Tibial nerve (tissue), 4 donors: ENCODE results near the gene NFATC2. TPM values are rescaled to one million over a fixed set of nuclear protein-coding genes. Genes with fewer than 3 reads are reported as not detected.

Experiments
- DNase-seq, 2 donors: peaks; one replicate each; pipeline ENCODE4 v3.0.0-alpha.2; 2019; ENCODE audit warnings: low spot score in 2 of 2
- H3K27ac ChIP-seq, 4 donors: fragments of 200-600 bp; sonication (generic) in 3 of 4; one replicate each; pipeline ENCODE4 v1.5.1; 2017 to 2019; ENCODE audit warnings: mild to moderate bottlenecking in 1 of 4
- H3K27me3 ChIP-seq, 2 donors: fragments of 200-600 bp; sonication (generic) in 1 of 2; one replicate each; pipeline versions ENCODE4 v1.5.1 to v1.6.0; 2017 to 2019
- H3K36me3 ChIP-seq, 3 donors: fragments of 200-600 bp; sonication (generic); one replicate each; pipeline ENCODE4 v1.5.1; 2018 to 2019
- H3K4me1 ChIP-seq, 4 donors: fragments of 200-600 bp; sonication (generic) in 3 of 4; one replicate each; pipeline ENCODE4 v1.5.1; 2017 to 2019
- H3K4me3 ChIP-seq, 4 donors: fragments of 200-600 bp; sonication (generic) in 3 of 4; one replicate each; pipeline ENCODE4 v1.5.1; 2017 to 2019; ENCODE audit warnings: mild to moderate bottlenecking in 1 of 4, moderate library complexity in 1 of 4
- H3K9me3 ChIP-seq, 4 donors: fragments of 200-600 bp; sonication (generic) in 3 of 4; one replicate each; pipeline ENCODE4 v1.5.1; 2017 to 2019
- EP300 ChIP-seq, 2 donors: sonication (generic); formaldehyde crosslinking; IDR thresholded peaks; one replicate each; pipeline ENCODE4 v1.6.1; 2017; ENCODE audit warnings: antibody characterized with exemption in 2 of 2, mild to moderate bottlenecking in 1 of 2
- POLR2A ChIP-seq, 2 donors: fragments of 450-650 bp; IDR thresholded peaks; one replicate each; pipeline ENCODE4 v1.6.1; 2017; ENCODE audit warnings: antibody characterized with exemption in 2 of 2, mild to moderate bottlenecking in 2 of 2, moderate library complexity in 2 of 2
- WGBS, 2 donors: methylation state at CpG; one replicate each; pipeline ENCODE4 v1.1.5; 2018; 5-methylcytosine and 5-hydroxymethylcytosine counted together
- total RNA-seq, 4 donors: library from RNA; depleted of rRNA; stranded (reverse); fragments of >200 nt; gene quantifications; one replicate each; pipeline ENCODE4 v1.1.0, GENCODE V29; 2016
- TF ChIP-seq, protein P1 (sequence below), 5 experiments: fragments of 200-600 bp in 3 of 5; fragments of 450-650 bp in 2 of 5; sonication (generic) in 3 of 5; IDR thresholded peaks; one replicate each; pipeline ENCODE4 v1.5.1; 2016 to 2019; ENCODE audit warnings: antibody characterized with exemption in 5 of 5, mild to moderate bottlenecking in 3 of 5, moderate library complexity in 2 of 5

NFATC2 gene
- total RNA-seq, 4 donors from 2014 or later = 6.0 to 11.5 (median 7.7) TPM

DNA sequence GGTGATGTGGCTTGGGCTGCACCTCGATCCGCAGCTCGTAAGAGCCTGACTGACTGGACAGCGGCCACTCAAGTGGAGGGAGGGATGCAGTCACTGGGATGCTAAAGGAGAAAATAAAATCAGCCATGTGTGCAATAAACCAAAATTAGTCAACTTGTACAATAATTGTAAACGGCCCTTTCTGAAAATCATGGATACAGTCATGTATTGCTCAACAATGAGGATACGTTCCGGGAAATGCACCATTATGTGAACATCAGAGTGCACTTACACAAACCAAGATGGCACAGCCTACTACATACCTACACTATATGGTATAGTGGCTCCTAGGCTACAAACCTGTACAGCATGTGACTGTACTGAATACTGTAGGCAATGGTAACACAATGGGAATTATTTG lies 25.7 kb downstream of the NFATC2 start:
- no peak overlapping the region for H3K27ac ChIP-seq
- H3K9me3 ChIP-seq = no peaks in the 10 kb centered on the region
- H3K36me3 ChIP-seq = peaks cover 0 to 34% (median 0%) of the 10 kb centered on the region in 3 donors
- no peaks in the 10 kb centered on the region for H3K4me1 ChIP-seq
- no peak for DNase-seq
- 95 to 98% methylated on average over 7 of the region's 7 CpGs for WGBS, 2 donors
- no peak for TF ChIP-seq EP300 (IDR thresholded peaks at IDR 0.05)
- no peak overlapping the region for H3K4me3 ChIP-seq
- no peaks in the 10 kb centered on the region for H3K27me3 ChIP-seq

DNA sequence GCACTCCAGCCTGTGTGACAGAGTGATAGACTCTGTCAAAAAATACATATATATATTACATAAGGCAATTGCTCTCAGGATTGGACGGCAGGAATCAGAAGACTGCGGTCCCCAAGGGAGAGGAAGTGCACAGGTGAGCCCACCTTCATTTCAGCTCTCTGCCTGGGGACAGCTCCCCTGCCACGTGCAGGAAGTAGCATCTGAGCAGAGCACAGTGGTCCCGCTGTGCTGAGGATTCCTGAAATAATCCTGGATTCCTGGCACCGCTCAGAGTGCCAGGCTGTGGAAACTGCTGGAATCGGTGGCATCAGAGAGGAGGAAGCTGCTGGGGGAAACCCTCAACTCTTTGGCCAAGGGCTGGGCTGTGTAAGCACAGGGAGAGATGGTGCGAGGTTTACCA lies 27.7 kb downstream of the NFATC2 start:
- DNase-seq = no peak
- WGBS, 2 donors = 85 to 93% methylated on average over 7 of the region's 7 CpGs
- peaks cover 0 to 3% (median 0%) of the 10 kb centered on the region in 4 donors for H3K4me1 ChIP-seq
- H3K9me3 ChIP-seq = no peaks in the 10 kb centered on the region
- TF ChIP-seq POLR2A (IDR thresholded peaks at IDR 0.05) = no peak
- H3K27me3 ChIP-seq = no peaks in the 10 kb centered on the region
- peaks cover 0 to 39% (median 0%) of the 10 kb centered on the region in 3 donors for H3K36me3 ChIP-seq
- H3K4me3 ChIP-seq = no peak overlapping the region
- H3K27ac ChIP-seq = no peak overlapping the region

DNA sequence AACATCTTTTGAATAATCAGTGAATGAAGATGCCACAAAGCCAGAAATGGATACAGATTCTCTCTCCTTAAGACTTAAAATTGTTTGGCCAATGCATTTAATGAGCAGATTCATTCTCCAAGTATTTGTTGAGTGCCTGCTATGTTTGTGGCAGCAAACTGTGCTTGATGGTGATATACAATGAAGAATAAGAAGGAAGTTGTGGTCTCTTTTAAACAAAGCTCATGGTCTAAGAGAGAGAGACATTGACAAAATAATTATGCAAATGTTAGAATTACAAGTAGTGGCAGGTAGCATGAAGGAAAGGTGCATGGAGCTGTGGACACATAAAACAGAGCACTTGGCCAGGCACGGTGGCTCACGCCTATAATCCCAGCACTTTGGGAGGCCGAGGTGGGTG lies 28.3 kb downstream of the NFATC2 start:
- TF ChIP-seq, protein P1, sequence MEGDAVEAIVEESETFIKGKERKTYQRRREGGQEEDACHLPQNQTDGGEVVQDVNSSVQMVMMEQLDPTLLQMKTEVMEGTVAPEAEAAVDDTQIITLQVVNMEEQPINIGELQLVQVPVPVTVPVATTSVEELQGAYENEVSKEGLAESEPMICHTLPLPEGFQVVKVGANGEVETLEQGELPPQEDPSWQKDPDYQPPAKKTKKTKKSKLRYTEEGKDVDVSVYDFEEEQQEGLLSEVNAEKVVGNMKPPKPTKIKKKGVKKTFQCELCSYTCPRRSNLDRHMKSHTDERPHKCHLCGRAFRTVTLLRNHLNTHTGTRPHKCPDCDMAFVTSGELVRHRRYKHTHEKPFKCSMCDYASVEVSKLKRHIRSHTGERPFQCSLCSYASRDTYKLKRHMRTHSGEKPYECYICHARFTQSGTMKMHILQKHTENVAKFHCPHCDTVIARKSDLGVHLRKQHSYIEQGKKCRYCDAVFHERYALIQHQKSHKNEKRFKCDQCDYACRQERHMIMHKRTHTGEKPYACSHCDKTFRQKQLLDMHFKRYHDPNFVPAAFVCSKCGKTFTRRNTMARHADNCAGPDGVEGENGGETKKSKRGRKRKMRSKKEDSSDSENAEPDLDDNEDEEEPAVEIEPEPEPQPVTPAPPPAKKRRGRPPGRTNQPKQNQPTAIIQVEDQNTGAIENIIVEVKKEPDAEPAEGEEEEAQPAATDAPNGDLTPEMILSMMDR (IDR thresholded peaks at IDR 0.05) = no peak
- TF ChIP-seq EP300 (IDR thresholded peaks at IDR 0.05) = no peak
- no peak for TF ChIP-seq POLR2A (IDR thresholded peaks at IDR 0.05)
- Histone ChIP-seq H3K27ac (no peak overlapping the region), H3K9me3 (no peaks in the 10 kb centered on the region), H3K4me1 (peaks cover 0 to 3% (median 0%) of the 10 kb centered on the region in 4 donors), H3K27me3 (no peaks in the 10 kb centered on the region), H3K36me3 (peaks cover 0 to 39% (median 0%) of the 10 kb centered on the region in 3 donors), H3K4me3 (no peak overlapping the region)
- no peak for DNase-seq
- WGBS, 2 donors = 94% methylated on average over 3 of the region's 3 CpGs

DNA sequence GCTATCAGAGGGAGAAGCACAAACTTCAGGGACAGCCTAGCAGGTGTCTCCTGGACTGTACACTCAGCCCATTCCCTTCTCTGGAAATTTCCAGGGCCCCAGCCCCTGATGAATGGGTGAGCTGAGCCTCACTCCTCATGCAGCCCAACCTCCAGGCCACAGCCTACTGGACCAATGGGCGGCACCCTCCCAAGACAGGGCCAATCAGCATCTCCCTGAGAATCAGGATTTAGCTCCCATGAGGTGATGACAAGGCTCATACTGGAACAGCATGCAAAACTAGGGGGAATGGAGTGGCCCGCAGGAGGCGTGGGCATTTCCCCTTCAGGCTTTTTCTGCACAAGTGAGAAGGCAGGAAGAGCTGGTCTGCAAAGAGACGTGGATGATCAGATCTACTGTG lies 29.0 kb downstream of the NFATC2 start:
- Histone ChIP-seq H3K36me3 (peaks cover 0 to 39% (median 0%) of the 10 kb centered on the region in 3 donors), H3K9me3 (no peaks in the 10 kb centered on the region), H3K27ac (no peak overlapping the region), H3K4me1 (peaks cover 0 to 4% (median 0%) of the 10 kb centered on the region in 4 donors), H3K4me3 (no peak overlapping the region), H3K27me3 (no peaks in the 10 kb centered on the region)
- WGBS, 2 donors = 94 to 97% methylated on average over 4 of the region's 4 CpGs
- DNase-seq = no peak
- no peak for TF ChIP-seq EP300 (IDR thresholded peaks at IDR 0.05)
- TF ChIP-seq POLR2A (IDR thresholded peaks at IDR 0.05) = no peak
- TF ChIP-seq, protein P1 (IDR thresholded peaks at IDR 0.05) = no peak

DNA sequence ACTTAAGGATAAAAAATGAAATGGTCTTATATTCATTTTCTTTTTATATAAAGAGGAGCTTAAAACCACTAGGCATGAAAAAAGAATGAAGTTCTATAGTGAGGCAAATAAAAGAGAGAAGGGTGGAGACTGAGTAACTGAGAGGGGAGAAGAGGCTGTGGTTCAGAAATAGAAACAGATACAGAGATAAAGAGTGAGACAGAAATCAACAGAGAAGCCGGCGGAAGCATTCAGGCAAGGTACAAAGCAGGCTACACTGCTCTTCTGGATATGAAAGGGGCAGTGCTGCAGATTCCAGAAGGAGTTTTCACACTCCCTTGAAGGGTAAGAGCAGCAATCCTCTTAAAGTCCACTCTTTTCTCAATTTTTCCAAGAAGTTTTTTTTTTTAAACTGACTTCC lies 29.9 kb downstream of the NFATC2 start:
- H3K4me1 ChIP-seq = peaks cover 0 to 13% (median 0%) of the 10 kb centered on the region in 4 donors
- no peaks in the 10 kb centered on the region for H3K9me3 ChIP-seq
- TF ChIP-seq POLR2A (IDR thresholded peaks at IDR 0.05) (no peak), EP300 (IDR thresholded peaks at IDR 0.05) (no peak)
- TF ChIP-seq, protein P1 (IDR thresholded peaks at IDR 0.05) = no peak
- H3K36me3 ChIP-seq = peaks cover 0 to 39% (median 0%) of the 10 kb centered on the region in 3 donors
- no peak for DNase-seq
- WGBS, 2 donors = 51 to 53% methylated on average over 2 of the region's 2 CpGs
- no peaks in the 10 kb centered on the region for H3K27me3 ChIP-seq
- no peak overlapping the region for H3K4me3 ChIP-seq
- H3K27ac ChIP-seq = no peak overlapping the region

DNA sequence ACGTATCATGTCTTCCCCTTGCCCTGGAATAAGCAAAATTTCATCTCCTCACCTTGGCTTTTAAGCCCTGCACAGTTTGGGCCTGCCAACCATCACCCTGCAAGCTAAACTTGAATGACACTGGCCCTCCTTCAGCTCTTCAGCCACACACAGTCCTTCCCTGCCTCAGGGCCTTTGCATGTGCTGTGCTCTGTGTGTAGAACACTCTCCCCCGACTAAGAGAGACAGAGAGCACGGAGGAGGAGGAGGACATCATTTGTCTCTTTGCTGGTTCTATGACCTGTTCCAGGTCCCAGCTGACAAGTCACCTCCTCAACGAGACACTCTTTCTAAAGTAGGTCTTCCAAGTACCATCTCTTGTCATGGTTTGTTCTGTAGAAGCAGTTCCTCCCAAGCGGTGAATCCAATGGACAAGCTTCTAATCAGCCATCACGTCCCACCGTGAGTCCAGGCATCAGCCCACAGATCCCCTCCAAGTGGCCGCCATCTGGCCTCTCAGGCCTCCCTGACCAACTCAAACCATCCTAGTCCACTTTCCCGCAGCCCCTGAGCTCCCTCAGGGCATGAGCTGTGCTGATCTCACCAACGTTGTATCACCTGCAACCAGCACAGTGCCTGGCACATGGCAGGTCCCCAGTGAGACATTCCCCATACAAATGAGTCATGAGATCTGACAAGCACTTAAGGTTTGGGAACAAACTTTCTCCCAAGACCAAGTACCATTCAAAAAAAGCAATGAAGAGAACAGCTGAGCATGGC lies 30.5 kb downstream of the NFATC2 start:
- Histone ChIP-seq H3K4me3 (no peak overlapping the region), H3K4me1 (peaks cover 0 to 19% (median 0%) of the 10 kb centered on the region in 4 donors), H3K27me3 (no peaks in the 10 kb centered on the region), H3K9me3 (no peaks in the 10 kb centered on the region), H3K27ac (no peak overlapping the region), H3K36me3 (peaks cover 0 to 39% (median 0%) of the 10 kb centered on the region in 3 donors)
- DNase-seq = no peak
- 89 to 96% methylated on average over 10 of the region's 10 CpGs for WGBS, 2 donors
- TF ChIP-seq POLR2A (IDR thresholded peaks at IDR 0.05) (no peak), EP300 (IDR thresholded peaks at IDR 0.05) (no peak)
- TF ChIP-seq, protein P1 (IDR thresholded peaks at IDR 0.05) = no peak
